Mucosa of descending colon (tissue), 3 donors: ENCODE measurements around the gene SLC38A3. TPM values are rescaled to one million over a fixed set of nuclear protein-coding genes. Genes with fewer than 3 reads are reported as not detected.

Source experiments
- ATAC-seq: fragments of 200-7000 bp; cut with Tn5 transposase; one replicate; pipeline ENCODE4 v1.9.1; 2020; ENCODE audit warnings: mild to moderate bottlenecking, moderate library complexity
- DNase-seq, 3 donors: peaks; one replicate each; pipeline ENCODE4 v3.0.0-alpha.2; 2020
- H3K36me3 ChIP-seq: fragments of 200-600 bp; one replicate; pipeline ENCODE4 v1.8.0; 2021; ENCODE audit warnings: low read depth, mild to moderate bottlenecking
- H3K4me1 ChIP-seq: fragments of 200-600 bp; one replicate; pipeline ENCODE4 v1.8.0; 2021; ENCODE audit warnings: low read depth, mild to moderate bottlenecking
- H3K4me3 ChIP-seq: fragments of 200-600 bp; one replicate; pipeline ENCODE4 v1.8.0; 2021; ENCODE audit warnings: mild to moderate bottlenecking
- H3K9me3 ChIP-seq: fragments of 200-600 bp; one replicate; pipeline ENCODE4 v1.8.0; 2021; ENCODE audit warnings: mild to moderate bottlenecking
- CTCF ChIP-seq: fragments of 200-600 bp; IDR thresholded peaks from one replicate; pipeline ENCODE4 v1.8.0; 2022; ENCODE audit warnings: antibody characterized with exemption, mild to moderate bottlenecking
- intact Hi-C, 2 donors: fragments of 100-400 bp; cut with DNase I in 1 of 2; cut with micrococcal nuclease in 1 of 2; formaldehyde crosslinking; loops; one replicate each; pipeline versions ENCODE4 v1.11.0 to v1.11.1; 2022; cut with DNase I, micrococcal nuclease
- total RNA-seq, 3 donors: library from RNA; stranded (reverse); fragmentation: NEBNext Ultra II Directional in 2 of 3; extraction: Animal tissue kit (Norgen Biotek cat#: 25700) in 2 of 3; gene quantifications; one replicate each; pipeline versions ENCODE4 v1.2.1 to v1.2.4, GENCODE V29; 2021 to 2023
- donor health status: DM: no; HTN: no; CAD: no; lungs with moderate emphysema.
- donor health status: DM: no; HTN: no; CAD: no.
- donor health status: DM: no; HTN: yes; CAD: no.

SLC38A3 gene
- total RNA-seq, 3 donors from 2014 or later, result 0.29 to 0.32 TPM; not detected in 1

GRCh38 chr3:50256978-50257890 is 52.2 kb downstream of the SLC38A3 start:
- ATAC-seq (peak; percentile 10), DNase-seq (peak in 2 of 3 donors; percentile 76)
- peak; percentile 48 for TF ChIP-seq CTCF
- H3K4me1 ChIP-seq, result peaks cover 13% of the 10 kb centered on the region
- intact Hi-C loops, result no loop called here
- H3K4me3 ChIP-seq, result no peak overlapping the region
- peaks cover 6% of the 10 kb centered on the region for H3K36me3 ChIP-seq
- no peaks in the 10 kb centered on the region for H3K9me3 ChIP-seq

- DNase-seq (no peak), ATAC-seq (no peak)
- Histone ChIP-seq H3K9me3 (no peaks in the 10 kb centered on the region), H3K36me3 (peaks cover 6% of the 10 kb centered on the region), H3K4me1 (peaks cover 13% of the 10 kb centered on the region), H3K4me3 (no peak overlapping the region)
- no peak for TF ChIP-seq CTCF
- intact Hi-C loops, result no loop called here
Measured at GRCh38 chr3:50258029-50258680, 53.1 kb downstream of the SLC38A3 start.

DNA sequence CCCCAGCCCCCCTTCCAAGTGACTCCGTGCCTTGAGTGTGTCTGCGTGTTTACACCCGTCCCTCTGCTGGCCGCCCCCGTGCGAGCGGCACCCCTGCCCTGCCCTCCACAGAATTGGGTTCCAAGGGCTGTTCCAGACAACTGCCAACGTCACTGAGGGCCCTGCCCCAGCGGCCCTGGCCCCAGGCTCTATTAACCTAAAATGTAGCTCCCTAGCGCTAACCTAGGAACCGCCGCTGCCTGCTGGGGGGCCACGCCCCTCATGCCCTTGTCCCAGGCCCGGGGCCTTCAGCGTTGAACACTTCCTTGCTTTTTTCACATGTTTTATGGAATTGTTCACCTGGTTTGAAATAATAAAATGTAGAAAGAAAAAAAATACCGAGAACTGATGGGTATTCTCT is 53.9 kb downstream of the SLC38A3 start:
- intact Hi-C loops, result no loop called here
- H3K36me3 ChIP-seq, result peaks cover 6% of the 10 kb centered on the region

DNA sequence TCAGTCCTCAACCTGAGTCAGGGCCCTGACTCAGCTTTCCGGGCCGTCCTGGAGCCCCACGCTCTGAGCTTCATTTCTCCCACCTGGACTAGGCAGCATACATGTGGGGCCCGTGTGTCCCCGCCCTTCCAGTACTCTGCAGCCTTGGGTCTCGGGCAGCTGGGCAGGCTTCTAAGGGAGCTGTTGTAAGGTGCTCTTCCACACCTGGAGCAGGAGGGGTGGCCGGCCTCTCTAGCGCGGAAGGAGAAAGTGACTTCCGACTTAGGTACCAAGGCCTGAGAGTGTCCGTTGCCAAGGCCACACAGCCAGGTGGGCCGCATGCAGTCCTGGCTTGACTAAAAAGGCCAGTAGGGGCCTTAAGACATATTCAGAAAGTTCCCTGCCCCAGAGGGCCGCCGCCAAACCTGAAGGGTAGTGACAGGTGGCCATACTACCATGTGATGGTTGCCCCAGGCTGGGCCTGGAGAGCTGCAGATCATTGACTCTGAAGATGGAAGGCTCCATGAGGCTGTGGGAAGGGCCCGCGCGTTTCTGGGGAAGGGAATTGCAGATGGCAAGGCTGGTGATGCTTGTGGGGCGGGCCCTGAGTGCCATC is 54.5 kb downstream of the SLC38A3 start:
- H3K4me3 ChIP-seq, result peak overlapping the region; percentile 24
- no peak for DNase-seq
- H3K9me3 ChIP-seq, result no peaks in the 10 kb centered on the region
- no peak for TF ChIP-seq CTCF
- peaks cover 15% of the 10 kb centered on the region for H3K4me1 ChIP-seq
- H3K36me3 ChIP-seq, result peaks cover 6% of the 10 kb centered on the region
- intact Hi-C loops, result no loop called here
- peak; percentile 9 for ATAC-seq

More for the DNA sequence above, 53.9 kb downstream of the SLC38A3 start:
- Histone ChIP-seq H3K4me3 (no peak overlapping the region), H3K9me3 (no peaks in the 10 kb centered on the region), H3K4me1 (peaks cover 13% of the 10 kb centered on the region)
- DNase-seq (no peak), ATAC-seq (no peak)
- no peak for TF ChIP-seq CTCF

DNA sequence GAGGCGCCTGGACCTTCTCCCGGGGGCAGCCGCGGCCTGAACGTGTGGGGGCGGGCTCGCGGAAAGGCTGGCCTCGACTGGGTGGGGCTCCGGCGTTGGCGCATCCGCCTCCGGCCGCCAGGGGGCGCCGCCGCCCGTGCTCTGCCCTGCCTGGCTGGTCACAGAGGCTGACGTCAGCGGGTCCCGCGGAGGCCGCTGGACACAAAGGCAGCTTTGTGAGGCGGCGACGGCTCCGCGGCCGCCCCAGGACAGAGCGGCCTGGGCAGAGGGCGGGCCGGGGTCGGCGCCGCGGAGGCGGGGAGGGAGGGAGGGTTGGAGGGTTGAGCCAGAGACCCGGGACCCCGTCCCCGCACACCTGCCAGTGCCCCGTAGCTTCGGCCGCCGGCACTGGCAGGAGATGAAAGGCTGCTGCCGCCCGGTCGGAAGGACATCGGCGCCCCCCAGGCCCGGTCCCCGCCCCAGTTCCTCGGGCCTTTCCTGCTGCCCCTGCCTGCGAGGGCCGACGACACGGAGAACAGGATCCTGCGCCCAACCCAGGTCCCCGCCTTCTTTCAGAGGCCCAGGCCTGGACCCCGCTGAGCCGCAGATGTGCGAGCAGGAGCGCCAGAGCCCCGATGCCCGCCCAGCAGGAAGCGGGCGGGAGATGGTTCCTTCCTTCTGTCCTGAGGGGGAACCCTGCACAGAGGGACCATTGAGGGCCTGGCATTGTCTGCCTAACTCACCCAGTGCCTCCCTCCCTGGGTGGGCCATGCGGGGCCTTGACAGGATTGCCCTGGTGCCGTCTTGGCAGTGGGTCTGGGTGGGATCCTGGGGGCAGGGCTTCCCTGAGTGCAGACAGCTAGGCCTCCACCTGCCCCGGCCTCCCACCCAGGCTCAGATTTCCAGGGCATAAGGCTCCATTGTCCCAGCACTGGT is 55.2 kb downstream of the SLC38A3 start:
- intact Hi-C loops, result no loop called here
- Histone ChIP-seq H3K9me3 (no peaks in the 10 kb centered on the region), H3K4me1 (peaks cover 17% of the 10 kb centered on the region)

More for the DNA sequence above, 55.2 kb downstream of the SLC38A3 start:
- TF ChIP-seq CTCF, result peak; percentile 98
- peak overlapping the region; percentile 24 for H3K4me3 ChIP-seq
- DNase-seq (peak; percentile 94 to 96 (median 94)), ATAC-seq (peak; percentile 96)
- peaks cover 6% of the 10 kb centered on the region for H3K36me3 ChIP-seq
